Small intestine (tissue), 16 donors: ENCODE data around the gene CRCP. TPM values are rescaled to one million over a fixed set of nuclear protein-coding genes. Genes with fewer than 3 reads are reported as not detected.
"Not testable (repeated sequence)": the region's sequence is repeated elsewhere in the genome, so short reads cannot be mapped to it uniquely, and the experiment has no call there.

Experiments
- DNase-seq, 2 donors: peaks; one replicate each; pipeline versions ENCODE4 v3.0.0 to v3.0.0-alpha.2; 2013
- FAIRE-seq: peaks from 2 replicates; lab custom pipeline; 2012; peaks lifted over from hg19 to GRCh38; lab: Jason Lieb, UNC
- H3K27ac ChIP-seq, 3 donors: one replicate each; pipeline ENCODE4 v1.5.1; 2013; ENCODE audit warnings: low read length in 2 of 3, mild to moderate bottlenecking in 2 of 3, control low read depth in 1 of 3, inconsistent platforms in 1 of 3, low read depth in 1 of 3, moderate library complexity in 1 of 3
- H3K27me3 ChIP-seq, 3 donors: one replicate each; pipeline ENCODE4 v1.6.1; 2013; ENCODE audit warnings: low read length in 3 of 3, inconsistent platforms in 1 of 3; ENCODE audit not compliant: control insufficient read depth in 3 of 3, insufficient read depth in 3 of 3
- H3K36me3 ChIP-seq, 3 donors: one replicate each; pipeline ENCODE4 v1.6.1; 2013; ENCODE audit warnings: low read length in 3 of 3, inconsistent platforms in 1 of 3, low read depth in 1 of 3, mild to moderate bottlenecking in 1 of 3, moderate library complexity in 1 of 3; ENCODE audit not compliant: control insufficient read depth in 3 of 3, insufficient read depth in 2 of 3
- H3K4me1 ChIP-seq, 3 donors: one replicate each; pipeline ENCODE4 v1.6.1; 2013; ENCODE audit warnings: low read length in 2 of 3, inconsistent platforms in 1 of 3, low read depth in 1 of 3, mild to moderate bottlenecking in 1 of 3, moderate library complexity in 1 of 3; ENCODE audit not compliant: control insufficient read depth in 3 of 3, insufficient read depth in 2 of 3
- H3K4me3 ChIP-seq, 3 donors: one replicate each; pipeline ENCODE4 v1.5.1; 2013; ENCODE audit warnings: low read length in 3 of 3, control low read depth in 1 of 3, inconsistent platforms in 1 of 3, low read depth in 1 of 3, mild to moderate bottlenecking in 1 of 3, moderate library complexity in 1 of 3
- H3K9me3 ChIP-seq, 2 donors: one replicate each; pipeline ENCODE4 v1.6.1; 2013; ENCODE audit warnings: low read depth in 1 of 2, low read length in 1 of 2; ENCODE audit not compliant: control insufficient read depth in 2 of 2, insufficient read depth in 1 of 2
- WGBS, 3 donors: extraction: QIAGEN DNeasy Blood & Tissue Kit; methylation state at CpG; one replicate each; pipeline ENCODE4 v1.1.7; 2013; 5-methylcytosine and 5-hydroxymethylcytosine counted together
- long read RNA-seq, 10 donors: transcript quantifications; one replicate each; lab custom pipeline, GENCODE V29; 2026
- polyA plus RNA-seq, 4 donors: library from polyadenylated mRNA; stranded (reverse) in 3 of 4; unstranded in 1 of 4; fragments of 200-250 nt in 3 of 4; fragments of 120-200 nt in 1 of 4; gene quantifications; one replicate each; pipeline versions ENCODE4 v1.2.1 to v1.2.3, GENCODE V29; 2013
- donor health status: healthy with polysubstance abuse.
- donor health status: control.
- donor health status: control.
- donor health status: Bipolar disorder and iron deficiency.
- donor health status: healthy.

CRCP gene
- polyA plus RNA-seq = 10 to 100 TPM; 14.5 to 33.6 (median 22.2) TPM
- long read RNA-seq, donor 1, transcript CRCP-203 (6 exons, 3,009 nt) = major isoform, 34 of 38 reads
- long read RNA-seq, donor 1, partial matches to known transcripts = 0 of 38 reads
- long read RNA-seq, donor 1, other reads (novel, unspliced or antisense) = 0 of 38 reads
- long read RNA-seq, donor 2, transcript CRCP-203 (6 exons, 3,009 nt) = major isoform, 10 of 12 reads
- long read RNA-seq, donor 2, partial matches to known transcripts = 0 of 12 reads
- long read RNA-seq, donor 2, other reads (novel, unspliced or antisense) = 0 of 12 reads
- long read RNA-seq, donor 3, transcript CRCP-203 (6 exons, 3,009 nt) = major isoform, 7 of 19 reads
- long read RNA-seq, donor 3, partial matches to known transcripts = 8 of 19 reads
- long read RNA-seq, donor 3, other reads (novel, unspliced or antisense) = 0 of 19 reads
- long read RNA-seq, donor 4, partial matches to known transcripts = 0 of 1 reads
- long read RNA-seq, donor 4, other reads (novel, unspliced or antisense) = 0 of 1 reads
- long read RNA-seq, donor 5, partial matches to known transcripts = 0 of 4 reads
- long read RNA-seq, donor 5, other reads (novel, unspliced or antisense) = 0 of 4 reads
- long read RNA-seq, donor 6, transcript CRCP-203 (6 exons, 3,009 nt) = major isoform, 10 of 13 reads
- long read RNA-seq, donor 6, partial matches to known transcripts = 0 of 13 reads
- long read RNA-seq, donor 6, other reads (novel, unspliced or antisense) = 0 of 13 reads
- long read RNA-seq, donor 7, transcript CRCP-203 (6 exons, 3,009 nt) = major isoform, 25 of 28 reads
- long read RNA-seq, donor 7, partial matches to known transcripts = 0 of 28 reads
- long read RNA-seq, donor 7, other reads (novel, unspliced or antisense) = 0 of 28 reads
- long read RNA-seq, donor 8, partial matches to known transcripts = 0 of 3 reads
- long read RNA-seq, donor 8, other reads (novel, unspliced or antisense) = 0 of 3 reads
- long read RNA-seq, donor 9, partial matches to known transcripts = 0 of 2 reads
- long read RNA-seq, donor 9, other reads (novel, unspliced or antisense) = 0 of 2 reads
- long read RNA-seq, donor 10, transcript CRCP-203 (6 exons, 3,009 nt) = major isoform, 16 of 16 reads
- long read RNA-seq, donor 10, partial matches to known transcripts = 0 of 16 reads
- long read RNA-seq, donor 10, other reads (novel, unspliced or antisense) = 0 of 16 reads

GRCh38 chr7:66114743-66115649 lies at the start of gene CRCP:
Gene CRCP, plus strand, starts transcription at chr7:66114847. Its CDS starts 116 bp downstream, at chr7:66114963.
- peak; percentile 81 to 92 for DNase-seq
- H3K9me3 ChIP-seq = peaks cover 0 to 2% of the 10 kb centered on the region in 2 donors
- peaks cover 0 to 33% (median 0%) of the 10 kb centered on the region in 3 donors for H3K36me3 ChIP-seq
- no peaks in the 10 kb centered on the region for H3K27me3 ChIP-seq
- peak within 1 kb of the TSS; percentile 94 to 99 (median 98) for H3K27ac ChIP-seq
- H3K4me1 ChIP-seq = peaks cover 0 to 15% (median 6%) of the 10 kb centered on the region in 3 donors
- H3K4me3 ChIP-seq = peak within 1 kb of the TSS; percentile 78 to 83 (median 80)
- FAIRE-seq = no peak
- 0% methylated on average over 58 to 67 of the region's 67 CpGs for WGBS, 3 donors

GRCh38 chr7:66069732-66070131 lies 44.9 kb upstream of the CRCP start:
- Histone ChIP-seq H3K4me1 (no peaks in the 10 kb centered on the region), H3K4me3 (no peak overlapping the region), H3K27me3 (no peaks in the 10 kb centered on the region), H3K9me3 (peaks cover 0 to 2% of the 10 kb centered on the region in 2 donors), H3K36me3 (no peaks in the 10 kb centered on the region), H3K27ac (no peak overlapping the region)
- FAIRE-seq = no peak
- WGBS, 3 donors = 91 to 97% (median 94%) methylated on average over 4 of the region's 4 CpGs
- DNase-seq = no peak

DNA sequence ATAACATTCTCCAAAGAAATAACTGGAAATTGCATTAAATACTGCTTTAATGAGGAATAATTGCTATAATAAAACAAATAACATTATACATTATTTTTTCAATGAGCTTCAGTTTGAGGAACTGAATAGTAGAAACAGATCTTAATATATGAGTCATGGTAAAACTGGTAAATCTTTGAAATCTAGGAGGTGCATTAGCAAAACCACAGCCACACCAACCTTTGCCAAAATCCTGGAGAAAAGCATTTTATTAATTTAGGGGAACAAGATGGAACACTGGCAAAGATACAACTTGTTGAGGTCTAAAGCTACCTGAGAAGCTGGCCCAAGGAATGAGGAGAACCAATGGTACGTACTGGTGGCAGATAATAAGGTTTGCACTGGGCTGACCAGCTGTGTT lies 44.4 kb upstream of the CRCP start:
- FAIRE-seq = no peak
- Histone ChIP-seq H3K4me1 (peaks cover 0 to 2% (median 0%) of the 10 kb centered on the region in 3 donors), H3K27ac (no peak overlapping the region), H3K27me3 (no peaks in the 10 kb centered on the region), H3K9me3 (peaks cover 0 to 2% of the 10 kb centered on the region in 2 donors), H3K36me3 (no peaks in the 10 kb centered on the region), H3K4me3 (no peak overlapping the region)
- no peak for DNase-seq
- 97 to 100% (median 100%) methylated on average over 1 of the region's 1 CpG for WGBS, 3 donors

DNA sequence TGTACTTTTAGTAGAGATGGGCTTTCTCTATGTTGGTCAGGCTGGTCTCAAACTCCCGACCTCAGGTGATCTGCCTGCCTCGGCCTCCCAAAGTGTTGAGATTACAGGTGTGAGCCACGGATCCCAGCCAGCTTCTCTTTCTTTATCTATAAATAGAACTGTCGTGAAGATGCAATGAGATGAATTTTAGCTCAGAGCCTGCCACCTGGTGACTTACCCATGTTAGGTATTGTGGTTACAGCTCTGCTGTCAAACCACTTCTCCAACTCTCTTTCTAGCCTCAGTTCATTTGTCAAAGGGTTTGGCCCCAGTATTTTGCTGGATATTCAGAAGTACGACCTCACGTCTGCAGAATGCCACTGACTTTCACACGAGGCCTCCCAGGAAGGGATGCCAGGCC lies 42.4 kb upstream of the CRCP start:
- not testable (repeated sequence) for H3K36me3 ChIP-seq, FAIRE-seq, H3K27me3 ChIP-seq, H3K9me3 ChIP-seq, H3K4me3 ChIP-seq, H3K4me1 ChIP-seq, H3K27ac ChIP-seq, DNase-seq
- WGBS, 3 donors = 63 to 69% (median 67%) methylated on average over 7 of the region's 7 CpGs

GRCh38 chr7:66075590-66076461 lies 38.8 kb upstream of the CRCP start, which contains the start of gene ASL:
Gene ASL, plus strand, starts transcription at chr7:66075819. Its CDS starts 263 bp downstream, at chr7:66076082.
- H3K27ac ChIP-seq = peak within 1 kb of the TSS; percentile 76 to 93 (median 89)

GRCh38 chr7:66076462-66077329 lies 38.0 kb upstream of the CRCP start:
- Histone ChIP-seq H3K27me3 (no peaks in the 10 kb centered on the region), H3K36me3 (peaks cover 2 to 40% (median 6%) of the 10 kb centered on the region in 3 donors), H3K27ac (peak overlapping the region; percentile 76 to 93 (median 89)), H3K4me1 (peaks cover 0 to 9% (median 0%) of the 10 kb centered on the region in 3 donors), H3K9me3 (no peaks in the 10 kb centered on the region), H3K4me3 (peak overlapping the region; percentile 74 to 77 (median 74))
- WGBS, 3 donors = 47 to 60% (median 48%) methylated on average over 11 of the region's 11 CpGs
- no peak for FAIRE-seq
- DNase-seq = peak; percentile 90 to 92

More at GRCh38 chr7:66075590-66076461, 38.8 kb upstream of the CRCP start, which contains the start of gene ASL:
- Histone ChIP-seq H3K4me3 (peak within 1 kb of the TSS; percentile 74 to 77 (median 74)), H3K9me3 (no peaks in the 10 kb centered on the region), H3K27me3 (no peaks in the 10 kb centered on the region), H3K4me1 (peaks cover 0 to 9% (median 0%) of the 10 kb centered on the region in 3 donors), H3K36me3 (peaks cover 0 to 33% (median 6%) of the 10 kb centered on the region in 3 donors)
- FAIRE-seq = no peak
- peak; percentile 94 to 97 for DNase-seq
- WGBS, 3 donors = 1% methylated on average over 33 to 67 of the region's 67 CpGs
